Measurements from ENCODE around the gene DCLRE1A. TPM values are rescaled to one million over a fixed set of nuclear protein-coding genes. Genes with fewer than 3 reads are reported as not detected.

The DCLRE1A gene
- total and polyA plus RNA-seq, 2 of the 13 experiments (the other 11 are each of a cell fraction or from before 2014, with no cell fraction given) = 6.2 to 19.6 TPM

DNA sequence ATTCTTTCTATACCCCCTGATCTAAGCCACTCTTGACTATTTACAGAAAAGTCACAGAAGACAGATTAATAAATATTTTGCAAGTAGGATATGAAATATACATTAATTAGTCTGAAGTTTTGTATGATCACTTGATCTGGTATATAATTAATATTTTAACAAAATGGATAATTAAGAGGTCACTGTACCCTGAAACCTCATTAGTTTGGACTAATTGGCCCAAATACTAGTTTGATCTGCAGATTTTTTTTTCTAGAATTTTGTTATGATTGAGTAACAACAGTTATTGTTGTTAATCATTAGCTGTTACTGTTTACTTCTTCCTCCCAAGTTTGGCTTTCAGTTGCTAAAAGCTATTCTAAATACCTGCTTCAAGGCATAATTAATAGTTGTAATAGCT, 3.3 kb upstream of the DCLRE1A start:
- Histone ChIP-seq H3K9me3 (ENCODE audit: low read length) (no peaks in the 10 kb centered on the region), H3K9ac (ENCODE audit: insufficient read depth, low read depth, low read length) (no peak overlapping the region), H3K27me3 (ENCODE audit: control insufficient read depth in 1 of 2, insufficient read depth in 2 of 2, low read length in 2 of 2) (no peaks in the 10 kb centered on the region; a peak in 1 of 5 replicates), H2AFZ (ENCODE audit: low read length) (no peak overlapping the region), H3K4me3 (replicated peaks in 1 of 3; ENCODE audit: insufficient read depth in 1 of 3, low read depth in 2 of 3, low read length in 3 of 3) (peak overlapping the region in 2 of 3 experiments; percentile 30 to 92; a peak in 2 of 6 replicates), H3K36me3 (replicated peaks in 1 of 2; ENCODE audit: control insufficient read depth in 1 of 2, insufficient read depth in 2 of 2, low read length in 2 of 2) (peaks cover 2 to 24% of the 10 kb centered on the region in 2 experiments), H3K79me2 (ENCODE audit: insufficient read depth, low read length) (peaks cover 36% of the 10 kb centered on the region), H4K20me1 (ENCODE audit: insufficient read depth, low read length) (no peaks in the 10 kb centered on the region), H3K4me1 (ENCODE audit: insufficient read depth, low read length) (peaks cover 31% of the 10 kb centered on the region), H3K4me2 (ENCODE audit: low read depth, low read length) (peak overlapping the region; percentile 86), H3K27ac (ENCODE audit: extremely low read length, insufficient read depth, low read length) (no peak overlapping the region)
- no TSS peak for BruUV-seq (replicated peaks)
- FAIRE-seq (no peak), DNase-seq (ENCODE audit: low spot score) (no peak), ATAC-seq (no peak)
- in situ Hi-C loops (cut with HindIII; ENCODE audit: extremely low pct_ligation_motif_present, low pct_unique_long_range_greater_than_20kb) (no loop called here), intact Hi-C loops (cut with micrococcal nuclease; ENCODE audit: unreplicated experiment) (loop anchor here (2.0 to 5.0 kb wide), 2 partner anchors 186 to 315 kb away; partner anchors contain the start of genes ADRB1 and CCDC186)
- ChIA-PET CTCF (ENCODE audit: low intra/inter-chr PET ratio, low total read pairs) (no interaction called here), POLR2A (no interaction called here)
- TF ChIP-seq NCOA5 (CRISPR knock-in tag; IDR thresholded peaks at IDR 0.05) (no peak), FIP1L1 (IDR thresholded peaks at IDR 0.05; ENCODE audit: borderline replicate concordance, insufficient read depth, low read depth, low read length) (no peak), SMAD9 (CRISPR knock-in tag; IDR thresholded peaks at IDR 0.05) (no peak), ZFP90 (CRISPR knock-in tag; IDR thresholded peaks at IDR 0.05; ENCODE audit: borderline replicate concordance) (no peak), GTF3A (CRISPR knock-in tag; conservative IDR thresholded peaks at IDR 0.05) (no peak), EED (CRISPR knock-in tag; IDR thresholded peaks at IDR 0.05) (no peak), ZNF788 (CRISPR knock-in tag; IDR thresholded peaks at IDR 0.05; ENCODE audit: borderline replicate concordance) (no peak), ZNF530 (CRISPR knock-in tag; IDR thresholded peaks at IDR 0.05; ENCODE audit: low read depth) (no peak), NR2F2 (IDR thresholded peaks at IDR 0.05; ENCODE audit: borderline replicate concordance, low read depth) (no peak), XRCC5 (optimal IDR thresholded peaks at IDR 0.05; ENCODE audit: low read length) (no peak)
- TF ChIP-seq, protein P1, sequence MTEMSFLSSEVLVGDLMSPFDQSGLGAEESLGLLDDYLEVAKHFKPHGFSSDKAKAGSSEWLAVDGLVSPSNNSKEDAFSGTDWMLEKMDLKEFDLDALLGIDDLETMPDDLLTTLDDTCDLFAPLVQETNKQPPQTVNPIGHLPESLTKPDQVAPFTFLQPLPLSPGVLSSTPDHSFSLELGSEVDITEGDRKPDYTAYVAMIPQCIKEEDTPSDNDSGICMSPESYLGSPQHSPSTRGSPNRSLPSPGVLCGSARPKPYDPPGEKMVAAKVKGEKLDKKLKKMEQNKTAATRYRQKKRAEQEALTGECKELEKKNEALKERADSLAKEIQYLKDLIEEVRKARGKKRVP (CRISPR knock-in tag; IDR thresholded peaks at IDR 0.05) = no peak
- TF ChIP-seq, protein P2, sequence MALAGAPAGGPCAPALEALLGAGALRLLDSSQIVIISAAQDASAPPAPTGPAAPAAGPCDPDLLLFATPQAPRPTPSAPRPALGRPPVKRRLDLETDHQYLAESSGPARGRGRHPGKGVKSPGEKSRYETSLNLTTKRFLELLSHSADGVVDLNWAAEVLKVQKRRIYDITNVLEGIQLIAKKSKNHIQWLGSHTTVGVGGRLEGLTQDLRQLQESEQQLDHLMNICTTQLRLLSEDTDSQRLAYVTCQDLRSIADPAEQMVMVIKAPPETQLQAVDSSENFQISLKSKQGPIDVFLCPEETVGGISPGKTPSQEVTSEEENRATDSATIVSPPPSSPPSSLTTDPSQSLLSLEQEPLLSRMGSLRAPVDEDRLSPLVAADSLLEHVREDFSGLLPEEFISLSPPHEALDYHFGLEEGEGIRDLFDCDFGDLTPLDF (CRISPR knock-in tag; IDR thresholded peaks at IDR 0.05) = no peak
- TF ChIP-seq, protein P3, sequence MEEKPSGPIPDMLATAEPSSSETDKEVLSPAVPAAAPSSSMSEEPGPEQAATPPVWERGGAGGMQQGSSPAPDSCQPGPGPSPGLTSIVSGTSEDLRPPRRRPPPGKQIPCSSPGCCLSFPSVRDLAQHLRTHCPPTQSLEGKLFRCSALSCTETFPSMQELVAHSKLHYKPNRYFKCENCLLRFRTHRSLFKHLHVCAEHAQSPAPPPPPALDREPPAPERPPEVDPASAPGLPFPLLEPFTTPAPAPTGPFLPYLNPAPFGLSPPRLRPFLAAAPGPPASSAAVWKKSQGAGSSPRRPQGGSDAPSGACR (CRISPR knock-in tag; IDR thresholded peaks at IDR 0.05) = no peak
